HepG2 (cell line): ENCODE results near the gene SRPRA. TPM values are rescaled to one million over a fixed set of nuclear protein-coding genes. Genes with fewer than 3 reads are reported as not detected.
A peak's percentile ranks its signal among the peaks of the same experiment; 100 is the strongest.

Experiments
- ADNP ChIP-seq: sonication (generic); formaldehyde crosslinking; IDR thresholded peaks from 2 replicates; pipeline ENCODE4 v1.4.0; 2020; ENCODE audit warnings: missing genetic modification reagents
- BHLHE40 ChIP-seq: IDR thresholded peaks from 2 replicates; pipeline ENCODE4 v1.6.1; 2011; ENCODE audit warnings: low read length, improper control_type of control experiment
- DPF2 ChIP-seq: sonication (generic); formaldehyde crosslinking; IDR thresholded peaks from 2 replicates; pipeline ENCODE4 v1.4.0; 2020; ENCODE audit warnings: mild to moderate bottlenecking, low read depth, missing genetic modification reagents, borderline replicate concordance
- FOXP4 ChIP-seq: sonication (generic); formaldehyde crosslinking; IDR thresholded peaks from 2 replicates; pipeline ENCODE4 v1.4.0; 2020; ENCODE audit warnings: missing genetic modification reagents
- MLLT10 ChIP-seq: sonication (generic); formaldehyde crosslinking; IDR thresholded peaks from 2 replicates; pipeline ENCODE4 v1.4.0; 2020; ENCODE audit warnings: missing genetic modification reagents
- NFE2L2 ChIP-seq: fragments of 150-350 bp; IDR thresholded peaks from 2 replicates; pipeline ENCODE4 v1.6.1; 2014; ENCODE audit warnings: low read length
- STAT5B ChIP-seq: sonication (generic); formaldehyde crosslinking; IDR thresholded peaks from 2 replicates; pipeline ENCODE4 v1.4.0; 2020; ENCODE audit warnings: missing genetic modification reagents
- TP53 ChIP-seq: sonication (generic); formaldehyde crosslinking; conservative IDR thresholded peaks from 2 replicates; pipeline ENCODE4 v1.4.0; 2020; ENCODE audit warnings: missing genetic modification reagents
- ZBTB42 ChIP-seq: sonication (generic); formaldehyde crosslinking; IDR thresholded peaks from 2 replicates; pipeline ENCODE4 v1.5.0; 2020; ENCODE audit warnings: mild to moderate bottlenecking, missing genetic modification reagents
- ZBTB43 ChIP-seq: sonication (generic); formaldehyde crosslinking; conservative IDR thresholded peaks from 2 replicates; pipeline ENCODE4 v1.4.0; 2020; ENCODE audit warnings: missing genetic modification reagents
- ZNF800 ChIP-seq: sonication (generic); formaldehyde crosslinking; IDR thresholded peaks from 2 replicates; pipeline ENCODE4 v1.4.0; 2020; ENCODE audit warnings: missing genetic modification reagents
- ZNF891 ChIP-seq: sonication (generic); formaldehyde crosslinking; IDR thresholded peaks from 2 replicates; pipeline ENCODE4 v1.5.0; 2020; ENCODE audit warnings: mild to moderate bottlenecking, missing genetic modification reagents
- polyA plus RNA-seq, 8 experiments: library from polyadenylated mRNA; depleted of rRNA in 3 of 8; stranded (reverse) in 7 of 8; unstranded in 1 of 8; fragments of >200 nt; fragmentation: Illumina TruSeq in 4 of 8; extraction: Trizol in 4 of 8; gene quantifications; 2 replicates each; pipeline versions ENCODE4 v1.2.1 to v1.2.3, GENCODE V29; 2011 to 2016; ENCODE audit warnings: low read depth in 4 of 8, missing spikeins in 1 of 8, mixed read lengths in 1 of 8; ENCODE audit not compliant: insufficient read depth in 1 of 8
- total RNA-seq, 5 experiments: library from RNA; depleted of rRNA; stranded (reverse); fragments of >200 nt; fragmentation: Illumina TruSeq; extraction: Trizol; gene quantifications; 2 replicates each; pipeline ENCODE4 v1.2.3, GENCODE V29; 2016; ENCODE audit warnings: low read depth in 1 of 5
- TF ChIP-seq, protein P1 (sequence below): sonication (generic); formaldehyde crosslinking; IDR thresholded peaks from 2 replicates; pipeline ENCODE4 v1.4.0; 2020; ENCODE audit warnings: low read depth, mild to moderate bottlenecking, missing genetic modification reagents

The SRPRA gene
- total and polyA plus RNA-seq, 2 of the 13 experiments (the other 11 are each of a cell fraction or from before 2014, with no cell fraction given): 27.7 to 64.6 TPM

- TF ChIP-seq NFE2L2: no peak
- peak; percentile 72; the same call in 1 of the 2 replicates for TF ChIP-seq ZNF800 (CRISPR knock-in tag)
- TF ChIP-seq STAT5B (CRISPR knock-in tag): peak; percentile 62; the same call in 1 of the 2 replicates
- no peak for TF ChIP-seq DPF2 (CRISPR knock-in tag)
- peak; percentile 79 for TF ChIP-seq ZNF891 (CRISPR knock-in tag)
- peak; percentile 69; the same call in 1 of the 2 replicates for TF ChIP-seq MLLT10 (CRISPR knock-in tag)
- TF ChIP-seq, protein P1, sequence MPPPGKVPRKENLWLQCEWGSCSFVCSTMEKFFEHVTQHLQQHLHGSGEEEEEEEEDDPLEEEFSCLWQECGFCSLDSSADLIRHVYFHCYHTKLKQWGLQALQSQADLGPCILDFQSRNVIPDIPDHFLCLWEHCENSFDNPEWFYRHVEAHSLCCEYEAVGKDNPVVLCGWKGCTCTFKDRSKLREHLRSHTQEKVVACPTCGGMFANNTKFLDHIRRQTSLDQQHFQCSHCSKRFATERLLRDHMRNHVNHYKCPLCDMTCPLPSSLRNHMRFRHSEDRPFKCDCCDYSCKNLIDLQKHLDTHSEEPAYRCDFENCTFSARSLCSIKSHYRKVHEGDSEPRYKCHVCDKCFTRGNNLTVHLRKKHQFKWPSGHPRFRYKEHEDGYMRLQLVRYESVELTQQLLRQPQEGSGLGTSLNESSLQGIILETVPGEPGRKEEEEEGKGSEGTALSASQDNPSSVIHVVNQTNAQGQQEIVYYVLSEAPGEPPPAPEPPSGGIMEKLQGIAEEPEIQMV: peak; percentile 88; the same call in 1 of the 2 replicates
- no peak for TF ChIP-seq ZBTB42 (CRISPR knock-in tag)
- TF ChIP-seq ADNP (CRISPR knock-in tag): no peak
- no peak for TF ChIP-seq FOXP4 (CRISPR knock-in tag)
- no peak for TF ChIP-seq BHLHE40
- 0 out of 2 replicates have a peak, but pooled peaks have one; percentile 79 for TF ChIP-seq TP53 (CRISPR knock-in tag)
- TF ChIP-seq ZBTB43 (CRISPR knock-in tag): peak; percentile 89
These were observed 35.1 kb upstream of the SRPRA start, which contains the start of gene DCPS (continued) for GRCh38 chr11:126303623-126304456.
